GM06990 (cell line): ENCODE data around the gene GNG13.
"Not testable (repeated sequence)": the region's sequence is repeated elsewhere in the genome, so short reads cannot be mapped to it uniquely, and the experiment has no call there.

Experiments
- DNase-seq: peaks from one replicate; pipeline ENCODE4 v3.0.0-alpha.2; 2011; ENCODE audit not compliant: insufficient read length; ENCODE audit errors: extremely low read depth
- H3K27me3 ChIP-seq: replicated peaks from 2 replicates; pipeline ENCODE4 v1.6.0; 2011; ENCODE audit warnings: low read length; ENCODE audit not compliant: control insufficient read depth, insufficient read depth
- H3K36me3 ChIP-seq: 2 replicates; pipeline ENCODE4 v1.5.1; 2011; ENCODE audit warnings: low read length; ENCODE audit not compliant: control insufficient read depth, insufficient read depth
- H3K4me3 ChIP-seq: replicated peaks from 2 replicates; pipeline ENCODE4 v1.5.1; 2011; ENCODE audit warnings: low read depth, mild to moderate bottlenecking, control low read depth, low read length
- TF ChIP-seq, protein P1 (sequence below): IDR thresholded peaks from 2 replicates; pipeline ENCODE4 v1.5.1; 2011; ENCODE audit warnings: low read length, control low read depth, mild to moderate bottlenecking, inconsistent platforms; ENCODE audit not compliant: insufficient read depth, poor library complexity, severe bottlenecking

The GNG13 gene

DNA sequence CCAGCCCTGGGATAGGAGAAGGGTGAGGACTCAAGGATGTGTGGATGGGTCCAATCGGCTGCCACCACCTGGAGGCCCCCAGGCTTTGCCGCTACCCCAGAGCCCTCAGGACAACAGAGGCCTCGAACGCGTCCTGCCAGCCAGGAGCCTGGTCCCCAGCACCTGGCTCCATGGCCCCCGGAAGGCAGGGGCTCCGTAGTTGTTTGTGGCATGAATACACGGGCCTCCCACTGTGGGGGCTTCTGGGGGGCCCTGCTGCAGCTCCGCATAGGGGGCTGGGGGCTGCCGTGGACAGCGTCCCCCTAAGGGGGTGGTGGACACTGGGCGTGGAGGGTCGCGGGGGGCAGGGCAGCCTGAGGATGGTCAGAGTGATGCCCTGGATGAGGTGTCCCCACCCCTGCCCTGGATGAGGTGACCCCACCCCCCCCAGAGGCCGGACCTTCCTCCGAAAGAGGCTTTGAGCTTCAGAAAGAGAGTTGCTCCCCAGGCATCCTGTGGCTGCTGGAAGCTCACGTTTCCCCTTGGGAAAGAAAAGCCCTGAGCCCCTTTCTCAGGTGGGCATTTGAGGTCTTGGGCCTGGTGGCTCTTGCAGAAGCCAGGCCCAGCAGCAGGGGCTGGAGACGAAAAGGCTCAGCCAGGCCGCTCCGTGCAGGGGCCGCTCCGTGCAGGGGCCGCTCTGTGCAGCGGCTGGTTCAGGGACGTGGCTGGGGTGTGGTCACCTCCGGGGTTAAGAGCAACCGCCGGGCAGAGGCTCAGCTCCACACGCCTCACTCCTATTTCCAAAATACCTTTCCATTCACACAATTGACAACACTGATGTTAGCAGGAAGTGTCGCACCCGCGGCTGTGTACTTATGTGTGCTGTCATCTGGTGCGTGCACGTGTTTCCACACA lies 40.3 kb upstream of the GNG13 start:
- Histone ChIP-seq H3K4me3 (no peak overlapping the region), H3K27me3 (no peaks in the 10 kb centered on the region), H3K36me3 (no peaks in the 10 kb centered on the region)
- no peak for DNase-seq
- TF ChIP-seq, protein P1, sequence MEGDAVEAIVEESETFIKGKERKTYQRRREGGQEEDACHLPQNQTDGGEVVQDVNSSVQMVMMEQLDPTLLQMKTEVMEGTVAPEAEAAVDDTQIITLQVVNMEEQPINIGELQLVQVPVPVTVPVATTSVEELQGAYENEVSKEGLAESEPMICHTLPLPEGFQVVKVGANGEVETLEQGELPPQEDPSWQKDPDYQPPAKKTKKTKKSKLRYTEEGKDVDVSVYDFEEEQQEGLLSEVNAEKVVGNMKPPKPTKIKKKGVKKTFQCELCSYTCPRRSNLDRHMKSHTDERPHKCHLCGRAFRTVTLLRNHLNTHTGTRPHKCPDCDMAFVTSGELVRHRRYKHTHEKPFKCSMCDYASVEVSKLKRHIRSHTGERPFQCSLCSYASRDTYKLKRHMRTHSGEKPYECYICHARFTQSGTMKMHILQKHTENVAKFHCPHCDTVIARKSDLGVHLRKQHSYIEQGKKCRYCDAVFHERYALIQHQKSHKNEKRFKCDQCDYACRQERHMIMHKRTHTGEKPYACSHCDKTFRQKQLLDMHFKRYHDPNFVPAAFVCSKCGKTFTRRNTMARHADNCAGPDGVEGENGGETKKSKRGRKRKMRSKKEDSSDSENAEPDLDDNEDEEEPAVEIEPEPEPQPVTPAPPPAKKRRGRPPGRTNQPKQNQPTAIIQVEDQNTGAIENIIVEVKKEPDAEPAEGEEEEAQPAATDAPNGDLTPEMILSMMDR, result no peak

GRCh38 chr16:839643-840408 lies 39.3 kb upstream of the GNG13 start:
- Histone ChIP-seq H3K36me3 (no peaks in the 10 kb centered on the region), H3K27me3 (no peaks in the 10 kb centered on the region), H3K4me3 (no peak overlapping the region)
- DNase-seq, result no peak
- TF ChIP-seq, protein P1, result no peak

DNA sequence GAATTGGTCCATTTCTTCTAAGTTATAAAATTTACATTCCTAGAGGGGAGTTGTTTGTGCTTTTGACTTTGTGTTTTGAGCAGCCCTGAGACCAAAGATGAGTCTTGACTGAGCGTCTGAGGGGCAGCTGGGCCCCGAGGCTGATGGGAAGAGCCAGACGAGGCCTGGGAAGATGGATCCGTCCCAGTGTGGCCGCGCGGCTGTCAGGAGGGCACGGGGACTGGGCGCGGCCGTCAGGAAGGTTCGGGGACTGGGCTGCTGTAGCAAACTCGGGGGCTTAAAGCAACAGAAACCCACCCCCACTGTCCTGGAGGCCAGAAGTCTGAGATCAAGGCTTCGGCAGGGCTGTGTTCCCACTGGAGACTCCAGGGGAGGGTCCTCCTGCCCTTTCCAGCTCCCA lies 38.2 kb upstream of the GNG13 start:
- TF ChIP-seq, protein P1, result no peak
- DNase-seq, result no peak
- Histone ChIP-seq H3K4me3 (no peak overlapping the region), H3K27me3 (no peaks in the 10 kb centered on the region), H3K36me3 (no peaks in the 10 kb centered on the region)

DNA sequence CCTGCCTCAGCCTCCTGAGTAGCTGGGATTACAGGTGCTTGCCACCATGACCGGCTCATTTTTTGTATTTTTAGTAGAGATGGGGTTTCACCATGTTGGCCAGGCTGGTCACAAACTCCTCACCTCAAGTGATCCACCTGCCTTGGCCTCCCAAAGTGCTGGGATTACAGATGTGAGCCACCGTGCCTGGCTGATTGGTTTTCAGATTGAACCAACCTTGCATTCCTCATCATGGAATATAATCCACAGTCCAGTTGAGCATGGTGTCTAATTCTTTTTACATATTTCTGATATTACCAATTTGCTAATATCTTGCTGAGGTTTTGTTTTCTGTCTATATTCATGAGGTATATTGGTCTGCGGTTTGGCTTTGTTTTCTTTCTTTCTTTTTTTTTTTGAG lies 36.3 kb upstream of the GNG13 start:
- H3K27me3 ChIP-seq, DNase-seq, H3K36me3 ChIP-seq, H3K4me3 ChIP-seq: not testable (repeated sequence)

- no peaks in the 10 kb centered on the region for H3K36me3 ChIP-seq
- DNase-seq, result no peak
- no peak overlapping the region for H3K4me3 ChIP-seq
- no peaks in the 10 kb centered on the region for H3K27me3 ChIP-seq
- TF ChIP-seq, protein P1, result no peak
These were observed 35.7 kb upstream of the GNG13 start for GRCh38 chr16:836221-836620.

- no peak for DNase-seq
- no peaks in the 10 kb centered on the region for H3K27me3 ChIP-seq
- TF ChIP-seq, protein P1, result no peak
- H3K4me3 ChIP-seq, result no peak overlapping the region
- H3K36me3 ChIP-seq, result no peaks in the 10 kb centered on the region
These were observed 34.8 kb upstream of the GNG13 start for GRCh38 chr16:835373-835772.
